SKM-1 (cell line): Measurements from ENCODE around the gene HEPHL1.

Experiments
- DNase-seq: peaks from one replicate; lab custom pipeline; 2025; ENCODE audit not compliant: unreplicated experiment; lab: John Stamatoyannopoulos, UW

The HEPHL1 gene

GRCh38 chr11:94128746-94129511 is 107.8 kb downstream of the HEPHL1 start, which contains the start of gene PANX1:
Gene PANX1, plus strand, starts transcription at chr11:94128841. Its CDS starts 472 bp downstream, at chr11:94129313.
- peak; percentile 50 for DNase-seq

DNA sequence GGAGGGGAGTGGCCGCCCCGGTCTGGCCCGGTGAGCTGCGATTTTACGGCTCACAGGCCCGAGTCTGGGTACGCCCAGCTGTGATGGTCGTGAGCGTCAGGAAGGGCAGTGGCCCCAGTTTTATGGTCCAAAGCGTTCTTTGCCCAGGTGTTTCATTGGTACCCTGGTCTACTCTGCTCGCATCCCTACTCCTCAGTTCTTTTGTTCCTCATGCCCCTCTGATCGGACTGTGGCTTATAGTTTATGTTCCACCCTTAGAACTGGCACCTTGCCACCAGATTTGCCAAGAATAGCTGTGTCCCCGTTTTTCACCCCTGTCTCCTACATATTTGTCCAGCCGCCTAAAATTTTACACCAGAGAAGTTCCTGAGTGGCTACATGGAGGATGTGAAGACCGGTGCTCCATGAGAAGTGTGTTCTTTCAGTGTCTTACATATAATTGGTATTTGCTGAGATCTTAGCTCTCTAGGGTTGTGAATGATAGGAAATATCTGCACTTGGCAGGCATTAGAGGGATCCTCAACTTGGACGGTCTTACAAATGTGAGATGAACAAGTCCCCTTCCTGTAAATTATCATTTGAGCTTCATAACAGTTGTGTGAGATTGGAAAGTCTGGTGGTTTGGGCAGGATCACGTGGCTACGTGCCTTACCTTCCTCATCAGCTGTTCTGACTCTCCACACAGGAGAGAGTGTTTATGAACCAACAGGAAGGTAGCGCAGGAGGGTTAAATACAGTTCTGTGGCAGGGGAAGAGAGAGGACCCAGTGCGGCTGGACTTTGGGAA is 108.6 kb downstream of the HEPHL1 start:
- no peak for DNase-seq

DNA sequence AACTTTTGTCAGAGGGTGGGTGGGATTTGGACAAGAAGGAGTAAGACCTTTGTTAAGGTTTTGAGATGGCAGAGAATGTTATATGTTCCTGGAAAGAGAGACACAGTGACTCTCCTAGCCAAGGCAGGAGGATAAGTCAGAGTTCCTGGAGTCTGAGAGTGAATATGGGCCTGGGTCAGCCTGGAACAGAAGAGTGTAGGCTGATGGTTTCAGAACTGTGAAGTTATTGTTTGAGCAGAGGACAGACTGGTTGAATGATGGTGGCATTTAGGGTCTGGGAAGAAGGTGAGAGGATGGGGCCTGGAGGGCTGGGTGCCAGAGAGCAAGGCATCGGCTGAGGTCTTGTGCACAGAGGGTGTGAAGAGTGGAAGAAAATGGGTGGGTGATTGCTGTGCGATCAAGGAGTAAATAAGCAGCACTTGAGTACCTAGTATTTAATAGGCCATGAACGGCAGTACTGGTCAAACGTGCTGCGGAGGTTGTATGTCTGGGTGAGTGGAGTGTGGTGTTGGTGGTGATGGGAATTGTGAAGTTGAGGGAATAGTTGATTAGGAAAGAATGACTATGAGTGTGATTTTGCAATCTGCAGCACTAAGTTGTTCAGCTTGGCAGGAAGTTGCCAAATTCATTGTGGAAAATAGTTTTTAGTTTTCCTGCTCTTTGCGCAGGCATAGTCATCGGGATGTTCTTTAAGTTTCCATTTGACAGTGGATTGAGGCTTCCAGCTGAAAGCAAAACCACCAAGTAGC is 109.3 kb downstream of the HEPHL1 start:
- no peak for DNase-seq

DNA sequence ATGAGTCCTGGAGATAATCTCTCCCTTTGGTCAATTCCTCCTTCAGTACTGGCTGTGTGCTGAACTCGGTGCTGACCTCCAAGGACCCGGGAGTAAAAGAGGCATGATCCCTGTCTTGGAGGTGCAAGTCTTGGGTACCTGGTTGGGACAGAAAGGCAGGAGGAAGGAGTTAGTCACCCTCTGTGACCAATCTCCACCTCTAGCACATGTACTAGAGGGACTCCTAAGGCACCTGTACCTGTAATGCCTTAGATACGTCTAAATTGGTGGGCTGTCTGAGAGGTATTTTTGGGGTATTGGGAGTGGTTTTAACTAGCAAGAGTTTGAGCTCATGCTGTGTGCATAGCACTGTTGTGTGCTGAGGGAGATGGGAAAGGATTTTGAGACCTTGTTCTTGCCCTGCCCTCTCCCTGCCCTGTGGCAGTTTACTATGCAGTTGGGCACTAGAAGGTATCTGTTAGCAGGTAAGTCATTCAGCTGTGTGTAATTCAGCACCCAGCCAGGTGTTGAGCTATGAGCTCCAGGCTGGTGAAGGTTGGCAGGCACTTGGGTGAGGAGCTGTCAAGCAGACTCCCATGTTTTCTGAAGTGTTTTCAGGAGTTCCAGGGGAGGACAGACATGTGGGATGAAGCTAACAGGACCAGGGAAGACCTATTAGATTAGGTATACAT is 110.0 kb downstream of the HEPHL1 start:
- peak; percentile 26 for DNase-seq

DNA sequence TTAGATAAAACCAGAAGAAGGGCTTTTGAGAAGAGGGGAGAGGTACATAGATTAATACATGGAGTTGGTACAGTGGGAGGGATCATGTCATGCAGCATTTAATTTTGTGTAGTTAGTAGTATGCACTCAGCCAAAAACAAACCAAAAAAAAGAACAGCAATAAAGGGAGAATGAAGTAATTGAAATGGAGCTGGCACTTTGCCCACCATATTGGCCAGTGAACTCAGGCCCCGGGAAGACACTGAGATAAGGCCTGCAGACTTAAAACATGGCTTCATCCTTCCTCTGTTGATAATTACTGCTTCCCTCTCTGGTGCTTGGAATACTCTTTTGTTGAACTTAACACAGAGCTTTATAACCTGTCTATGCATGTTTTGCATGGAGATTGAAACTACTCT is 110.6 kb downstream of the HEPHL1 start:
- no peak for DNase-seq

DNA sequence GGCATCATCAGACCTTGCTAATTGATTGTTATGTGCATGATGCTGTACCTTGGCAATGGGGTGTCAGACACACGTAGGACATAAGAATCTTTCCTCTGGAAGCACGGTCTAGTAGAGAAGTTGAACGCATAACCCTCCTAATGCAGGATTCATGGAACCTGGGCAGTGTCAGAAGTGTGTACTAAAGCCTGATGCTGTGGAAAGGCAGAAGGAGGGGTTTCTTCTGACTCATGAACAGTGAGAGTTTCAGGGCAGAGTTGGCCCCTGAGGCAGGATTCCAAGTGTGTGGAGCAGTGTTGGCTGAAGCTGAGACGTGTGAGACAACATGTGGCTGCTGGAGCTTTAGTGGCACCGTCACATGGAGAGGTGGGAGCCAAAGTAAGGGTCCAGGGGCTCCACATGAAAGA is 111.0 kb downstream of the HEPHL1 start:
- DNase-seq: no peak

- no peak for DNase-seq
Measured at GRCh38 chr11:94132823-94133408, 111.8 kb downstream of the HEPHL1 start.

DNA sequence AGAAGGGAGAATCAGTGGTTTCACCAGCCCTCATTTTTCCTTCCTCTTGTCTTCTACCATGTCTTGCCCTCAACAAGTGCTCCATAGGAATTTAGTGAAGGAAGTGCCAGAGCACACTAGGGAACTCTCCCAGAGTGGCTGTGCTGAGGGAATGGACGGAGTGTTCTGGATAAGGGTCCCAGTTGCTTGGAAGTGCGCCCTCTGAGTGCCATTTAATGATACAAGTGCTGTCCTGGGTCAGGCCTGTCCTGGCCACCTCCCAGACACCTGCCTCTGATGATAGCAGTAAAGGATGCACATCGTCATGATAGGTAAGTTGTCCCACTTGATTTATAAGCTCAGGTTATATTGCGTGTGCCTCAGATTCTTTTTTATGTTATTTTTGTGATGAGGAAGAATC is 112.6 kb downstream of the HEPHL1 start:
- DNase-seq: no peak

GRCh38 chr11:94134651-94135512 is 113.7 kb downstream of the HEPHL1 start:
- DNase-seq: peak; percentile 30

DNA sequence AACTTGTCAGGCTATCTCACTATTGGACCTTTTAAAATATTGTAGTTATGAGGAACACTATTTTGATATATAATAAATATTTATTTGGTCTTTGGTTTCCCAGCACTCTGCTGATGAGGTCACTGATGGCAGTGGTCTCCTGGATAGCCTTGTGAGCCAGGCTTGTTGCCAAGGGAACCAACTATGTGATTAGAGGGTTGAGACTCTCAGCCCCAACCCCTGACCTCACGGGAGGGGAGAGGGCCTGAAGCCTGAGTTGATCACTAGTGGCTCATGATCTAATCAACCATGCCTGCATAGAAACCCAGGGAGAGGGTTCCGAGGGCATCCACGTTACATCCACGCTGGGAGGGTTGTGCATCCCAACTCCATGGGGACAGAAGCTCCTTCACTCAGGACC is 118.3 kb downstream of the HEPHL1 start:
- no peak for DNase-seq

GRCh38 chr11:94140154-94140655 is 119.1 kb downstream of the HEPHL1 start:
- DNase-seq: no peak

DNA sequence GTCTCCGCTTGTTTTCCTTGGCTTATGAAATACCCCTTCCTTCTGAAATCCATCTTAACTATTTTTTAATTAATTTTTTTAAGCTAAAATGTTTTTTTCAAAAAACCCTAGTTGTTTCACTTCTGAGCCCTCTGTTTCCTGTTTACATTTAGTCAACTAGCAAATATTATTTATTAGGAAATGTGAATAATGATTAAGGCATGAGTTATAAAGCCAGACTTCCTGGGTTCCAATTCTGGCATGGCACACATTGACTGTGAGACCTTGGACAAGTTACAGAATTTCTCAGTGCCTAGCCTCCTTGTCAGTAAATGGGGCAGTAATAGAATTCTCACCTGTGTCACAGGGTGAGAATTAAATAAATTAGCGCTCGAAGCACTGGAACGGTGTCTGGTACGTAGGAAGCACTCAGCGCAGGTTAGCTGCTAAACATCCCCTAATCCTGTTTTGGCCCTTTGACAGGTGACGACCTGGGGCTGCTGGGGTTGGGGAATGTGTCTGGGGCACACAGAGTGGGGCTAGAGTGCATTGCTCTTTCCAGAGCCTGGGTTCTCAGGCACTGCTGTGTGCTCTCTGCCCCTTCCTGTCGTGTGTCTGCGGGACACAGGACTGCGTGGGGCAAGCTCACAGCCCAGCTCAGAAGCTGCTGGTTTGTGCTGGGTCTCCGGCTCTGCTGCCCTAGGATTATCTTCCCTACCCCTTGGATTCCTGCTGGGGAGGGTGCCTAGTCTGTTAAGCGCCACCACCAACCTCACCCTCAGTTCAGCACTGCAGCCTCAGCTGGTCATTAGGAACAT is 120.6 kb downstream of the HEPHL1 start:
- DNase-seq: no peak

DNA sequence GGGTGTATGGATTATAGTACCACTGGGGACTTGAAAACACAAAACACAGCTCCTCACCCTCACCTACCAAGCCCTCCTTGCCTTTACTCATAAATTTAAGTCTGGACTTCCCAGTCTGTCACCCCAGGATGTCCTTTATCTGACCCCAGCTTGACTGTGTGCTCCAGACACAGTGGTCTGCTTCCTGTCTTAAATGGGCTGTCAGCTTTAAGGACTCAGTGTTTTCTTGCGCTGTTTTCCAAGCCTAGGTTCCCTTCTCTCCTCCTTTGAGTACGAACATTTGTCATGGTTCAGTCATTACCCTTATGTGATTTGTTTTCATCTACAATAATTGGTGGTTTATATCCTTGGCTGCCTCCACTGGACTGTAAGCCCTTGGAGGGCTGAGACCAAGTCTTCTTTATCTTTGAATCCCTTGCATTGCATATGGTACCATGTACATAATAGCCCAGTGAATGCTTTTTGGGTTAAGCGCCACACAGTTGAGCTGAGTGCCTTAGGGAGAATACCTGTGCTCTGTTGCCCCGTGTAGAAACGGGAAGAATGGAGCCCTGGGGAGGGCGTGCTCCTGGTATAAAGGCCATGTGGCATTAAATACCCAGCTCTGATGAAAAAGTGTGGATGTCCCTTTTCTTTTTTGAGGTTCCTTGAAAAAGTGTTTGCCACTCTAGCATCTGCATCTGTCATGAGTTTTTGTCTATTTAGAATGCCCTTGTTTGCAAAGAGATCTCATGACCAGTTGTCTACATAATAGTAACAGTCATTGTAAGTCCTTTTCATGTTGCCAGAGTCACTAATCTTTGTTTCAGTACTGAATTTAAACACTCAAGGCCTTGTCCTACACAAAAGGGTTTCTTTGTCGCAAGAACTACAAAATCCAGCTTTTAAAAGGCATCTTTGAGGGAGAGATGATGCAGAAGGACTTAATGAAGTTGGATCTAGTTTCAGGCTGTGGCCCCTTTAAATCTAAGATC is 121.4 kb downstream of the HEPHL1 start:
- no peak for DNase-seq

GRCh38 chr11:94144216-94144615 is 123.1 kb downstream of the HEPHL1 start:
- no peak for DNase-seq

GRCh38 chr11:94144664-94145063 is 123.5 kb downstream of the HEPHL1 start:
- no peak for DNase-seq

- no peak for DNase-seq
Measured at GRCh38 chr11:94145431-94145830, 124.3 kb downstream of the HEPHL1 start.

GRCh38 chr11:94145916-94146315 is 124.8 kb downstream of the HEPHL1 start:
- no peak for DNase-seq

DNA sequence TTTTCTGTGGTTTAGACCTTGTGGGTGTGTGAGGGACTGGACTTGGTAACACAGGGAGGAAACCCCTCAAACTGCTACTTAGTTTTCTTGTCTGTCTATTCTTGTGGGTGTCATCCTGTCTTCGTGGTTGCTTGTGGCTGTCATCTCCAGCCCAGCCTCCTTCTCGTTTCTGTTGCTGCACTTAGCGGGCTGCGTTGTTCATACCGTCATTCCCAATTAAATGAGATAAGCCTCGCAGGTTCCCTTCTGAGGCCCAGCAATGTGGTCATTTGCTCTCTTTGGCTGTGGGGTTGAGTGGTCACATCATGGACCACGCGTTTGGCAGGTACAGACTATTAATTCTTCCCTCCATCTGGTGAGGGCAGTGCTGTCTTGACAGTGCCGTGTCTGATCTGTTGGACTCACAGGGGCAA is 126.3 kb downstream of the HEPHL1 start:
- DNase-seq: no peak
